ENCODE results near the gene BRD4. TPM values are rescaled to one million over a fixed set of nuclear protein-coding genes. Genes with fewer than 3 reads are reported as not detected.
A peak's percentile ranks its signal among the peaks of the same experiment; 100 is the strongest.

BRD4 gene
- total and polyA plus RNA-seq, 2 of the 13 experiments (the other 11 are each of a cell fraction or from before 2014, with no cell fraction given) = 10.5 to 11.4 TPM

GRCh38 chr19:15379083-15379998 lies 47.0 kb upstream of the BRD4 start, which contains the start of gene AKAP8 (continued):
- TF ChIP-seq ATF6 (CRISPR knock-in tag; conservative IDR thresholded peaks at IDR 0.05) (no peak), PHF8 (CRISPR knock-in tag; IDR thresholded peaks at IDR 0.05) (peak; percentile 88), POLR2G (IDR thresholded peaks at IDR 0.05; ENCODE audit: low read depth, low read length) (peak; percentile 86), CSRNP1 (CRISPR knock-in tag; IDR thresholded peaks at IDR 0.05) (no peak), RARA (CRISPR knock-in tag; IDR thresholded peaks at IDR 0.05) (peak; percentile 11; the same call in 1 of the 2 replicates), ZNF451 (CRISPR knock-in tag; IDR thresholded peaks at IDR 0.05) (peak; percentile 52), KAT7 (CRISPR knock-in tag; IDR thresholded peaks at IDR 0.05; ENCODE audit: borderline replicate concordance) (no peak), ZMAT3 (CRISPR knock-in tag; conservative IDR thresholded peaks at IDR 0.05) (peak; percentile 71; the same call in 1 of the 2 replicates), PRMT3 (CRISPR knock-in tag; IDR thresholded peaks at IDR 0.05; ENCODE audit: borderline replicate concordance, low read depth) (no peak), ZNF17 (CRISPR knock-in tag; IDR thresholded peaks at IDR 0.05) (no peak), SP1 (IDR thresholded peaks at IDR 0.05) (no peak), SP1 (CRISPR knock-in tag; IDR thresholded peaks at IDR 0.05) (peak; percentile 67; the same call in 1 of the 2 replicates), ZNF225 (CRISPR knock-in tag; IDR thresholded peaks at IDR 0.05) (no peak; the same call in 1 of the 2 replicates), ZNF883 (CRISPR knock-in tag; IDR thresholded peaks at IDR 0.05; ENCODE audit: not compliant biosample characterization) (peak; percentile 31), MAX (IDR thresholded peaks at IDR 0.05) (peak; percentile 78; the same call in 1 of the 2 replicates), TP53 (CRISPR knock-in tag; conservative IDR thresholded peaks at IDR 0.05) (no peak), ZC3H4 (CRISPR knock-in tag; IDR thresholded peaks at IDR 0.05; ENCODE audit: borderline replicate concordance) (0 out of 2 replicates have a peak, but pooled peaks have one; percentile 41), MBD4 (IDR thresholded peaks at IDR 0.05; ENCODE audit: borderline replicate concordance, low read length) (no peak), ZNF781 (CRISPR knock-in tag; IDR thresholded peaks at IDR 0.05; ENCODE audit: borderline replicate concordance, not compliant biosample characterization) (no peak), PCBP2 (optimal IDR thresholded peaks at IDR 0.05; ENCODE audit: low read depth, low read length, poor library complexity, severe bottlenecking) (no peak), ZNF713 (CRISPR knock-in tag; IDR thresholded peaks at IDR 0.05) (no peak; the same call in 1 of the 2 replicates), MIER3 (CRISPR knock-in tag; IDR thresholded peaks at IDR 0.05; ENCODE audit: borderline replicate concordance) (peak; percentile 46; the same call in 1 of the 2 replicates), ZNF224 (CRISPR knock-in tag; IDR thresholded peaks at IDR 0.05) (no peak), ZSCAN30 (CRISPR knock-in tag; IDR thresholded peaks at IDR 0.05) (no peak), PHF21A (CRISPR knock-in tag; IDR thresholded peaks at IDR 0.05) (peak; percentile 55; the same call in 1 of the 2 replicates), U2AF2 (IDR thresholded peaks at IDR 0.05; ENCODE audit: low read depth, low read length) (no peak), PPARG (CRISPR knock-in tag; conservative IDR thresholded peaks at IDR 0.05) (no peak), ZNF230 (CRISPR knock-in tag; IDR thresholded peaks at IDR 0.05) (no peak)
